GM20000 (cell line): Measurements from ENCODE around the gene SBDS.

Source experiments
- DNase-seq: peaks from one replicate; pipeline ENCODE4 v3.0.0; 2012; ENCODE audit warnings: low spot score
- TF ChIP-seq, protein P1 (sequence below): IDR thresholded peaks from 2 replicates; pipeline ENCODE4 v1.5.1; 2012; ENCODE audit warnings: mild to moderate bottlenecking, control low read depth; ENCODE audit errors: extremely low read depth, missing control alignments

SBDS gene

GRCh38 chr7:66961096-66961495, 34.3 kb downstream of the SBDS start:
- TF ChIP-seq, protein P1, sequence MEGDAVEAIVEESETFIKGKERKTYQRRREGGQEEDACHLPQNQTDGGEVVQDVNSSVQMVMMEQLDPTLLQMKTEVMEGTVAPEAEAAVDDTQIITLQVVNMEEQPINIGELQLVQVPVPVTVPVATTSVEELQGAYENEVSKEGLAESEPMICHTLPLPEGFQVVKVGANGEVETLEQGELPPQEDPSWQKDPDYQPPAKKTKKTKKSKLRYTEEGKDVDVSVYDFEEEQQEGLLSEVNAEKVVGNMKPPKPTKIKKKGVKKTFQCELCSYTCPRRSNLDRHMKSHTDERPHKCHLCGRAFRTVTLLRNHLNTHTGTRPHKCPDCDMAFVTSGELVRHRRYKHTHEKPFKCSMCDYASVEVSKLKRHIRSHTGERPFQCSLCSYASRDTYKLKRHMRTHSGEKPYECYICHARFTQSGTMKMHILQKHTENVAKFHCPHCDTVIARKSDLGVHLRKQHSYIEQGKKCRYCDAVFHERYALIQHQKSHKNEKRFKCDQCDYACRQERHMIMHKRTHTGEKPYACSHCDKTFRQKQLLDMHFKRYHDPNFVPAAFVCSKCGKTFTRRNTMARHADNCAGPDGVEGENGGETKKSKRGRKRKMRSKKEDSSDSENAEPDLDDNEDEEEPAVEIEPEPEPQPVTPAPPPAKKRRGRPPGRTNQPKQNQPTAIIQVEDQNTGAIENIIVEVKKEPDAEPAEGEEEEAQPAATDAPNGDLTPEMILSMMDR = no peak
- DNase-seq = no peak

DNA sequence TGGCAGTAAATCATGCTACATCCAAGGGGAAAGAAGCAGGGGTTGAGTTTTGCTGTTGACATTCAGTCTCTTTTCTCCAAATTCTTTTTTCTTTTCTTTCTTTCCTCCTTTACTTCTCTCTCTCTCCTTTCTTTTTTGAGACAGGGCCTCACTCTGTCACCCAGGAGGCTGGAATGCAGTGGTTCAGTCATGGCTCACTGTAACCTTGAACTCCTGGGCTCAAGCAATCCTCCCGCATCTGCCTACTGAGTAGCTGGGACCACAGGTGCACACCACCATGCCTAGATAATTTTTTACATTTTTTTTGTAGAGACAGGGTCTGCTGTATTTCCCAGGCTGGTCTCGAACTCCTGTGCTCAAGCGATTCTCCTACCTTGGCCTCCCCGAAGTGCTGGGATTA, 35.2 kb downstream of the SBDS start:
- DNase-seq = no peak
- TF ChIP-seq, protein P1 = no peak

DNA sequence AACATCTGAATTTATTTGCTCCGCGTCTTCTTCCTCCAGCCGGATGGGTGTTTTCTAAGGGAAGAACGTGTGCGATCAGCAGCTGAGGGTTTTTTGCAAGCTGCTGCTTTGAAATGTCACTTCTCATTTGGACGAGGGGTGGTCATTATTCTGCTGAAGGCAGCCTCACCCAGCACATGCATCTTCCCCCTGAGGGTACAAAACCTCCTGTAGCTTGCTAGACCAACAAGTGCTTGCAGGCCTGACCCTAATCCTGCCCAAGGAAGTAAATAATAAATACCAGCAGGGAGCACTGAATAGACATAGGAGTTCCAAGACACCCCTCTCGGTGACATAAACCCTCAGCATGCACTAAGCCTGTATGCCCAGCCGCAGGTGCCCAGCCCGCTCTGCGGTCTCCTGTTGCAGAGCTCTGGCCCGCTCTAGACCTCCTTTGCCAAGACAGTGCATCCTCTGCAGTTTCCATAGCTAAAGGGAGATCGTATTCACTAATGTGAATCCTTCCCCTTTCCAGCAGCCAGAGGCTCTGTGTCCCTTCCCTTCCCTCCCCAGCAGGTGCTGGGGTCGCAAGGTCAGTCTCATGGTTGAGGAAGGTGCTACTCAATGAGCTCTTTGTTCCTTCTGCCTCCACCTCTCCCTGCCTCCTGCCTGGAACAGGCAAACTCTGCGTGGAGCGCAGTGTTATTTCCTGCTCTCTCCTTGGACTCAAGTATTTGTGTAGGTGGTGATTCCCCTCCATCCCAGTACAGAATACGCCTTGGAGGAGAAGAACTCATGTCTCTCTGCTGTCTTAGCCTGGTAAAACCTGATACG, 36.6 kb downstream of the SBDS start:
- DNase-seq = no peak

GRCh38 chr7:66957595-66958290, 37.6 kb downstream of the SBDS start:
- DNase-seq = no peak
- TF ChIP-seq, protein P1 = no peak

More for the DNA sequence above, 36.6 kb downstream of the SBDS start:
- TF ChIP-seq, protein P1 = no peak

GRCh38 chr7:66953044-66953427, 42.4 kb downstream of the SBDS start:
- DNase-seq = no peak
- TF ChIP-seq, protein P1 = no peak

DNA sequence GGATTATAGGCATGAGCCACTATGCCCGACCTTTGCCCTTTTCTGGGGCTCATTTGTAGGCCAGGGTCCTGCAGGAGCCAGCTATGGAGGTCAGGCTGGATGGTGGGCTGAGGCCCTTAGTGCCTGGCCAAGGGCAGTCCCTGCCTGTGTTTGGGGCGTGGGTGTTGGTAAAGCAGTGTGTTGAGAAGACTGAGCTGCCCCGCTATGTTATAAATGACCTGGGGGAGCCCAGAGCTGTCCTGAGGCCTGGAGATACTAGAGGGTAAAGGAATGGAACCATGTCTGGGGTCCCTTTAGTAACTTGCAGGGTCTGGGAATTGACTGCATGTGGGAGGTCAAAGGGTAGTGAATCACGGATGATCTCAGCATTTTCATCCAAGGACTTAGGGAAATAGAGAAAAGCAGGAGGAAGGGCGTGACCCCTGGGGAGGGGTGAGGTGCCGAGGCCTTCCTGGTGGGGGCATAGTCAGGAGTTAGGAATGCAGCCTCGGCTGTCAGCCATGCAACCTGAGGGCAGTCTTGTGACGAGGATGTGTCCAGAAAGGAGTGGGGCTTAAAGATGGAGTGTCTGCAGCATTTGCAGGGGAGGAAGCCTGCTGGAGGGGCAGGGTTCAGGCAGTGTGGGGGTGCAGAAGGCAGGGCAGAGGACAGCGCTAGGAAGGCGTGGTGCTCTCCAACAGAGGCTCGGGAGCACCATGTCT, 42.9 kb downstream of the SBDS start:
- DNase-seq = no peak

More for the DNA sequence above, 42.9 kb downstream of the SBDS start:
- TF ChIP-seq, protein P1 = no peak
